GM12878 (cell line): Measurements from ENCODE around the gene DACH1.

Experiments used
- POLR2A ChIP-seq: IDR thresholded peaks from 2 replicates; pipeline ENCODE4 v1.6.1; 2011; ENCODE audit warnings: low read depth, mild to moderate bottlenecking, low read length
- SIN3A ChIP-seq: IDR thresholded peaks from 2 replicates; pipeline ENCODE4 v1.6.1; 2012; ENCODE audit warnings: low read depth, low read length, improper control_type of control experiment
- SREBF2 ChIP-seq: IDR thresholded peaks from 2 replicates; pipeline ENCODE4 v1.6.1; 2012; ENCODE audit warnings: mild to moderate bottlenecking, low read length

DNA sequence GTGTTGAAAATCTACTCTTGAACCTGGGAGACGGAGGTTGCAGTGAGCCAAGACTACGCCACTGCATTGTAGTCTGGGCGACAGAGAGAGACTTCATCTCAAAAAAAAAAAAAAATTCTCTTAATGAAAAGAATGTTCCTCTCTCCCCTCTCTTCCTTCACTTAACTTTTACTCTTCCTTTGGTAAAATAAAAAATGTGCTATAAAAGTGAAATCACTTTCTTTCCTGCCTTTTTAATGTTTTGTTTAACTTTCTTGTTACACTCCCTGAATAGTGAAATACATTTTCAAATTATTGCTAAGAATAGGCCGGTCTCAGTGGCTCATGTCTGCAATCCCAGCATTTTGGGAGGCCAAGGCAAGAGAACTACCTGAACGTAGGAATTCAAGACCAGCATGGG lies 86.5 kb downstream of the DACH1 start:
- TF ChIP-seq POLR2A, result no peak
- no peak for TF ChIP-seq SREBF2
- no peak for TF ChIP-seq SIN3A
